Esophagus muscularis mucosa (tissue), 4 donors: ENCODE results near the gene L1CAM. TPM values are rescaled to one million over a fixed set of nuclear protein-coding genes. Genes with fewer than 3 reads are reported as not detected.

Source experiments
- DNase-seq: peaks from one replicate; pipeline ENCODE4 v3.0.0-alpha.2; 2017; ENCODE audit errors: extremely low spot score
- H3K27ac ChIP-seq, 4 donors: fragments of 200-600 bp; sonication (generic); replicated peaks in 1 of 4; 1 replicate in 3 of 4; 2 replicates in 1 of 4; pipeline ENCODE4 v1.5.1; 2016 to 2019; ENCODE audit warnings: mild to moderate bottlenecking in 1 of 4
- H3K27me3 ChIP-seq, 4 donors: fragments of 200-600 bp; sonication (generic); one replicate each; pipeline versions ENCODE4 v1.5.1 to v1.6.0; 2016 to 2019
- H3K36me3 ChIP-seq, 4 donors: fragments of 200-600 bp; sonication (generic); one replicate each; pipeline ENCODE4 v1.5.1; 2016 to 2019
- H3K4me1 ChIP-seq, 4 donors: fragments of 200-600 bp; sonication (generic); one replicate each; pipeline ENCODE4 v1.5.1; 2016 to 2019
- H3K4me3 ChIP-seq, 4 donors: fragments of 200-600 bp; sonication (generic); 1 replicate in 2 of 4; 2 replicates in 2 of 4; pipeline ENCODE4 v1.5.1; 2016 to 2019; ENCODE audit warnings: mild to moderate bottlenecking in 4 of 4, moderate library complexity in 1 of 4
- H3K9me3 ChIP-seq, 4 donors: fragments of 200-600 bp; sonication (generic); 1 replicate in 3 of 4; 2 replicates in 1 of 4; pipeline ENCODE4 v1.5.1; 2016 to 2019
- EP300 ChIP-seq: sonication (generic); formaldehyde crosslinking; IDR thresholded peaks from one replicate; pipeline ENCODE4 v1.6.1; 2017; ENCODE audit warnings: antibody characterized with exemption
- POLR2A ChIP-seq: fragments of 450-650 bp; IDR thresholded peaks from one replicate; pipeline ENCODE4 v1.6.1; 2017; ENCODE audit warnings: antibody characterized with exemption, moderate library complexity, mild to moderate bottlenecking, low read depth
- POLR2AphosphoS5 ChIP-seq, 2 donors: sonication (generic); formaldehyde crosslinking; IDR thresholded peaks; one replicate each; pipeline ENCODE4 v1.6.1; 2017; ENCODE audit warnings: antibody characterized with exemption in 2 of 2
- WGBS: methylation state at CpG from one replicate; pipeline ENCODE4 v1.1.5; 2018; 5-methylcytosine and 5-hydroxymethylcytosine counted together
- intact Hi-C: fragments of 100-400 bp; cut with DNase I; formaldehyde crosslinking; loops from one replicate; pipeline ENCODE4 v1.15.1; 2023
- total RNA-seq, 4 donors: library from RNA; depleted of rRNA; stranded (reverse); fragments of >200 nt; gene quantifications; one replicate each; pipeline versions ENCODE4 v1.1.0 to v1.2.1, GENCODE V29; 2016
- TF ChIP-seq, protein P1 (sequence below), 3 experiments: fragments of 200-600 bp in 2 of 3; fragments of 450-650 bp in 1 of 3; sonication (generic) in 2 of 3; IDR thresholded peaks; one replicate each; pipeline ENCODE4 v1.5.1; 2017 to 2019; ENCODE audit warnings: antibody characterized with exemption in 3 of 3, mild to moderate bottlenecking in 2 of 3, moderate library complexity in 1 of 3

The L1CAM gene
- total RNA-seq, 4 donors from 2014 or later: 22.4 to 47.9 (median 30.0) TPM

DNA sequence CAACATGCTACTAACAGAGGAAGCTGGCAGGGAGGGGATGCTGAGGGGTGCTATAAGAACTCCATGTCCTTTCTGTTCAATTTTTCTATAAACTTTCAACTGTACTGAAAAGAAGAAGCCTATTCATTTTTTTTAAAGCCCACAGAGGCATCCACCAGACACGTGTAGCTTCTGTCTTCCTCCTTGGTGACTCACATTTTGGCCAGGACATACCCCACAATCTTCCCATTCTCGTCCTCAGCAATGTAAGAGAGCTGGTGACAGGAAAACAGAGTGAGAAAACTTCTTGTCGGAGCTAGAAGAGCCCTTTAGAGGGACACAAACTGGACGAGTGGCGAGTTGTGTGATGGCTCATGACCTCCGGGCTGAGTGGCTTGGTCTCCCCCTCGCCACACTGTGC, 47.8 kb upstream of the L1CAM start:
- Histone ChIP-seq H3K9me3 (no peaks in the 10 kb centered on the region), H3K27ac (peak overlapping the region in 2 of 4 donors; percentile 66 to 82), H3K27me3 (no peaks in the 10 kb centered on the region), H3K4me1 (peaks cover 20 to 40% (median 26%) of the 10 kb centered on the region in 4 donors), H3K36me3 (peaks cover 0 to 45% (median 33%) of the 10 kb centered on the region in 4 donors), H3K4me3 (peak overlapping the region; percentile 68 to 92 (median 72))
- no peak for DNase-seq
- WGBS: 37% methylated on average over 7 of the region's 7 CpGs
- intact Hi-C loops: no loop called here
- no peak for TF ChIP-seq EP300
- TF ChIP-seq, protein P1, sequence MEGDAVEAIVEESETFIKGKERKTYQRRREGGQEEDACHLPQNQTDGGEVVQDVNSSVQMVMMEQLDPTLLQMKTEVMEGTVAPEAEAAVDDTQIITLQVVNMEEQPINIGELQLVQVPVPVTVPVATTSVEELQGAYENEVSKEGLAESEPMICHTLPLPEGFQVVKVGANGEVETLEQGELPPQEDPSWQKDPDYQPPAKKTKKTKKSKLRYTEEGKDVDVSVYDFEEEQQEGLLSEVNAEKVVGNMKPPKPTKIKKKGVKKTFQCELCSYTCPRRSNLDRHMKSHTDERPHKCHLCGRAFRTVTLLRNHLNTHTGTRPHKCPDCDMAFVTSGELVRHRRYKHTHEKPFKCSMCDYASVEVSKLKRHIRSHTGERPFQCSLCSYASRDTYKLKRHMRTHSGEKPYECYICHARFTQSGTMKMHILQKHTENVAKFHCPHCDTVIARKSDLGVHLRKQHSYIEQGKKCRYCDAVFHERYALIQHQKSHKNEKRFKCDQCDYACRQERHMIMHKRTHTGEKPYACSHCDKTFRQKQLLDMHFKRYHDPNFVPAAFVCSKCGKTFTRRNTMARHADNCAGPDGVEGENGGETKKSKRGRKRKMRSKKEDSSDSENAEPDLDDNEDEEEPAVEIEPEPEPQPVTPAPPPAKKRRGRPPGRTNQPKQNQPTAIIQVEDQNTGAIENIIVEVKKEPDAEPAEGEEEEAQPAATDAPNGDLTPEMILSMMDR (IDR thresholded peaks at IDR 0.05): no peak
- no peak for TF ChIP-seq POLR2AphosphoS5 (IDR thresholded peaks at IDR 0.05)
- no peak for TF ChIP-seq POLR2A

DNA sequence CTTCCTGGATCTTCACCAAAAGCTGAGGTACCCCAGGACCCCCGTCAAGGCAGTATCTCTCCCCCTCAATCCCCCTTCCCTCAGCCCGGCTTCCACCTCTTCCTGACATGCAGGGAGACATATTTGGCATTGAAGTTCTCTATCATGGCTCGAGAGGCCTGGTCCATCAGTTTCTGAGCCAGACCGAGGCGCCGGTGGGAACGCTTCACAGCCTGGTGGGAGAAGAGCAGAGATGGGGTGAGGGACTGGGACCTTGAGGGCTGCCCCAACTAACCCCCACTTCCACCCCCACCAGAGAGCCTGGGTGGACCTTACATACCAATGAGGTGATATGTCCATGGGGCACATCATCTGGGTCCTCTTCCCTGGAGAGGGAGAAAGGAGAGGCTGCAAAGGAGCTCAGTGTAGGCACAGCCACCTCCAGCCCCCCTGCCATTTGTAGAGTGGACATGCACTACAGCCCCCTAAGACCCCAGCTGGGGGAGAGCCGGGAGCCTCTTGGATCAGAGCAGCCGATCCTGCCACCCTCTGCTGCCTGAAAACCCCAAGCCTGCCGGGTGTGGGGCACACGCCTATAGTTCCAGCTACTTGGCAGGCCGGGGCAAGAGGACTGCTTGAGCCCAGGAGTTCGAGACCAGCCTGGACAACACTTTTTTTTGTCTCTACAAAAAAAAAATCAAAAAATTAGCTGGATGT, 46.4 kb upstream of the L1CAM start:
- peaks cover 0 to 45% (median 33%) of the 10 kb centered on the region in 4 donors for H3K36me3 ChIP-seq
- H3K9me3 ChIP-seq: no peaks in the 10 kb centered on the region
- H3K4me3 ChIP-seq: no peak overlapping the region
- DNase-seq: no peak
- no peak for TF ChIP-seq EP300
- TF ChIP-seq, protein P1 (IDR thresholded peaks at IDR 0.05): no peak
- TF ChIP-seq POLR2A: no peak
- TF ChIP-seq POLR2AphosphoS5 (IDR thresholded peaks at IDR 0.05): no peak
- intact Hi-C loops: no loop called here
- no peaks in the 10 kb centered on the region for H3K27me3 ChIP-seq
- H3K27ac ChIP-seq: no peak overlapping the region
- 86% methylated on average over 13 of the region's 13 CpGs for WGBS
- peaks cover 29 to 49% (median 33%) of the 10 kb centered on the region in 4 donors for H3K4me1 ChIP-seq

DNA sequence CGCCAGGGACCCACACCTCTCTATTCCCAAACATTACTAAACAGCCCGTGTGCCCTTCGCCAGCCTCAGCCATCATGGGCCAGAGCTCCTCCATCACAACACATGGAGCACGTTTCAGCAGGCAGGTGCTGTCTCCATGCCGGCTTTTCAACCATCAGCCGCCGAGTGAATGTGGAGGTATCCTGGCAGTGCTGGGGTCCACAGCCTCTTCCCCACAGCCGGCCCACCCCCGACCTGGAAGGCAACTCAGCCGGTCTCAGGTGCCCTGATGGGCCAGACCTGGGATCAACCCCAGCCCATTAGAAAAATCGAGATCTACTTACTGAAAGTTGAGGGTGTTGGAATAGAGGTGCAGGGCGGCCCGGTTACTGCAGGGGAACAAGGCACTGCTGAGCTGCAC, 45.8 kb upstream of the L1CAM start:
- no peaks in the 10 kb centered on the region for H3K9me3 ChIP-seq
- peaks cover 0 to 45% (median 33%) of the 10 kb centered on the region in 4 donors for H3K36me3 ChIP-seq
- WGBS: 87% methylated on average over 11 of the region's 13 CpGs
- TF ChIP-seq, protein P1 (IDR thresholded peaks at IDR 0.05): no peak
- TF ChIP-seq POLR2A: no peak
- TF ChIP-seq POLR2AphosphoS5 (IDR thresholded peaks at IDR 0.05): no peak
- no peak for TF ChIP-seq EP300
- H3K27ac ChIP-seq: no peak overlapping the region
- H3K4me3 ChIP-seq: no peak overlapping the region
- H3K4me1 ChIP-seq: peaks cover 35 to 55% (median 39%) of the 10 kb centered on the region in 4 donors
- H3K27me3 ChIP-seq: no peaks in the 10 kb centered on the region
- intact Hi-C loops: no loop called here
- DNase-seq: no peak

DNA sequence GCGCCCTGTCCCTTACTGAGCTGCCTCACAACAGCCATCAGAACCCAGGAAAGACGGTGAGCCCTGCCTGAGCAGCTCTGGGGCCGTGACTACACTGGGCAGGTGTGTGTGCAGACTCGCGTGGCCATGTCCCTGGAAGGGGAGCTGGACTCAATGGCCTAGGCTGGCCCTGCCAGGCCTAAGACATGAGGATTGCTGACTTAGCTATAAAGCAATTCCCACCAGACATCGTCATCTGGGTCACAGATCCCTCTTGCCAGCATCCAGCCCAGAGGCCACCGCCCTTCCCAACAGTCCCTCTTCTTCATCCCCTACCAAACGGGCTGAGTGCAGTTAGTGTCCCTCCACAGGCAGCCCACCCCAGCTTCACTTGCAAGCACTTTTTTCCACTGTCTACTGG, 45.2 kb upstream of the L1CAM start:
- intact Hi-C loops: no loop called here
- H3K9me3 ChIP-seq: no peaks in the 10 kb centered on the region
- DNase-seq: no peak
- TF ChIP-seq POLR2A: no peak
- no peak for TF ChIP-seq EP300
- TF ChIP-seq, protein P1 (IDR thresholded peaks at IDR 0.05): no peak
- no peak for TF ChIP-seq POLR2AphosphoS5 (IDR thresholded peaks at IDR 0.05)
- H3K27ac ChIP-seq: peak overlapping the region in 1 of 4 donors; percentile 10
- 90% methylated on average over 7 of the region's 8 CpGs for whole genome bisulfite sequencing
- H3K4me3 ChIP-seq: no peak overlapping the region
- H3K4me1 ChIP-seq: peaks cover 40 to 61% (median 45%) of the 10 kb centered on the region in 4 donors
- peaks cover 0 to 45% (median 33%) of the 10 kb centered on the region in 4 donors for H3K36me3 ChIP-seq
- H3K27me3 ChIP-seq: no peaks in the 10 kb centered on the region
